ENCODE data around the gene MAPK12. TPM values are rescaled to one million over a fixed set of nuclear protein-coding genes. Genes with fewer than 3 reads are reported as not detected.

MAPK12 gene
- total RNA-seq, 3 donors from 2014 or later, result 3.8 to 9.8 (median 5.3) TPM

GRCh38 chr22:50255607-50256006 is 5.9 kb downstream of the MAPK12 start:
- Histone ChIP-seq H3K27ac (no peak overlapping the region), H3K27me3 (peaks cover 0 to 11% of the 10 kb centered on the region in 2 donors), H3K36me3 (no peaks in the 10 kb centered on the region), H3K4me3 (no peak overlapping the region), H3K9me3 (no peaks in the 10 kb centered on the region), H3K4me1 (peaks cover under 1% of the 10 kb centered on the region in 2 donors)
- TF ChIP-seq CTCF (IDR thresholded peaks at IDR 0.05), result no peak
- no peak for TF ChIP-seq POLR2AphosphoS5 (IDR thresholded peaks at IDR 0.05)
- no peak for TF ChIP-seq POLR2A (IDR thresholded peaks at IDR 0.05)
- DNase-seq (ENCODE audit: low spot score in 2 of 2), result no peak
- intact Hi-C loops (cut with DNase I; ENCODE audit: low total_unique reads), result loop anchor here (10.0 kb wide), 1 partner anchor 249 kb away; the partner anchor contains the start of genes LMF2 and NCAPH2

DNA sequence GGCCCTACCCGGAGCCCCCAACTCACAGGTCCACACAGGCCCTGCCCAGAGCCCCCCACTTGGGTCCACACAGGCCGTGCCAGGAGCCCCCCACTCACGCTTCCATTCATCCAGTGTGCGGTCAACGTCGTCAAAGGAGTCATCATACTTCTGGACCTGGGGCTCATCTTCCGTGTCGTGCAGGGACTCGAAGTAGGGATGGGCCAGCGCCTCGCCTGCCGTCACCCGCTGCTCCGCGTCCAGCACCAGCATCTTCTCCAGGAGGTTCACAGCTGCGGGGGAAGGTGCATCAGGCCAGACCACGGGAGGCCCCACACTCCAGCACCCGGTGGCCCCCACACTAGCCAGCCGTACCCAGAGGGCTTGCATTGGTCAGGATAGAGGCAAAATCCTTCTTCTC is 6.4 kb downstream of the MAPK12 start:
- intact Hi-C loops (cut with DNase I; ENCODE audit: low total_unique reads), result loop anchor here (10.0 kb wide), 1 partner anchor 250 kb away; the partner anchor contains the start of genes LMF2 and NCAPH2
- no peak overlapping the region for H3K27ac ChIP-seq
- H3K9me3 ChIP-seq, result no peaks in the 10 kb centered on the region
- H3K4me1 ChIP-seq, result peaks cover 5 to 6% of the 10 kb centered on the region in 2 donors
- TF ChIP-seq CTCF (IDR thresholded peaks at IDR 0.05), result no peak
- no peak for TF ChIP-seq POLR2AphosphoS5 (IDR thresholded peaks at IDR 0.05)
- TF ChIP-seq POLR2A (IDR thresholded peaks at IDR 0.05), result no peak
- H3K36me3 ChIP-seq, result no peaks in the 10 kb centered on the region
- H3K4me3 ChIP-seq, result no peak overlapping the region
- no peak for DNase-seq (ENCODE audit: low spot score in 2 of 2)
- H3K27me3 ChIP-seq, result peaks cover 0 to 6% of the 10 kb centered on the region in 2 donors

- Histone ChIP-seq H3K36me3 (no peaks in the 10 kb centered on the region), H3K27me3 (peaks cover 0 to 6% of the 10 kb centered on the region in 2 donors), H3K4me1 (peaks cover 9 to 11% of the 10 kb centered on the region in 2 donors), H3K4me3 (no peak overlapping the region), H3K27ac (no peak overlapping the region), H3K9me3 (no peaks in the 10 kb centered on the region)
- no peak for DNase-seq (ENCODE audit: low spot score in 2 of 2)
- intact Hi-C loops (cut with DNase I; ENCODE audit: low total_unique reads), result loop anchor here (10.0 kb wide), 1 partner anchor 251 kb away; the partner anchor contains the start of genes LMF2 and NCAPH2
- TF ChIP-seq CTCF (IDR thresholded peaks at IDR 0.05) (no peak), POLR2AphosphoS5 (IDR thresholded peaks at IDR 0.05) (no peak), POLR2A (IDR thresholded peaks at IDR 0.05) (no peak)
Observed at GRCh38 chr22:50253941-50254340, 7.5 kb downstream of the MAPK12 start.

GRCh38 chr22:50253046-50253915 is 8.2 kb downstream of the MAPK12 start:
- peaks cover 0 to 6% of the 10 kb centered on the region in 2 donors for H3K27me3 ChIP-seq
- no peak overlapping the region for H3K27ac ChIP-seq
- no peak overlapping the region for H3K4me3 ChIP-seq
- intact Hi-C loops (cut with DNase I; ENCODE audit: low total_unique reads), result loop anchor here (10.0 kb wide), 1 partner anchor 252 kb away; the partner anchor contains the start of genes LMF2 and NCAPH2
- H3K9me3 ChIP-seq, result no peaks in the 10 kb centered on the region
- TF ChIP-seq POLR2AphosphoS5 (IDR thresholded peaks at IDR 0.05), result no peak
- TF ChIP-seq POLR2A (IDR thresholded peaks at IDR 0.05), result no peak
- TF ChIP-seq CTCF (IDR thresholded peaks at IDR 0.05), result no peak
- no peak for DNase-seq (ENCODE audit: low spot score in 2 of 2)
- H3K4me1 ChIP-seq, result peaks cover 9 to 11% of the 10 kb centered on the region in 2 donors
- H3K36me3 ChIP-seq, result no peaks in the 10 kb centered on the region

Data from breast epithelium (tissue), 4 donors.